SU-DHL-6 (cell line): ENCODE measurements around the gene GRM3.

Experiments used
- EZH2phosphoT487 ChIP-seq: fragments of 200-600 bp; sonication (generic), shearing (Covaris generic); conservative IDR thresholded peaks from 2 replicates; pipeline ENCODE4 v1.6.1; 2018; ENCODE audit warnings: mild to moderate bottlenecking, antibody characterized with exemption, low read length, moderate library complexity, mixed read lengths
- TF ChIP-seq, protein P1 (sequence below): fragments of 200-600 bp; sonication (generic); IDR thresholded peaks from one replicate; pipeline ENCODE4 v1.5.1; 2017; ENCODE audit warnings: antibody characterized with exemption, mild to moderate bottlenecking, low read length, moderate library complexity; ENCODE audit not compliant: insufficient read depth, poor library complexity, severe bottlenecking

DNA sequence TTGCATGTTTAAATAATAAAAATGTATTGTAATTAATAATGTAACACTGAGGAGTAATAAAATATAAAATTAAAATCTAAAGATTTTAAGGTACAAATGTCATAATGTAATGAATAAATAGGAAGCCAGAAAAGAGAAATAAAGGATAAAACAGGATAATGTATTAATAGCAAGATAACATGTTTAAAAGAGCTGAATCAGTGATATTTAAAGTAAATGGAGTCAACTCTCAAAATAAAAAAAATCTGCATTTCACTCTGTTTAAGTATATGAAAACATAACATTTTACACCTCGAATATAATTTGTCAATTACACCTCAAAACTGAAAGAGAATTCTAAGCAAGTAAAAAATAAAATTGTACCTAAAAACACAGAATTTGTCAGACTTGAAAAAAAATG lies 44.1 kb downstream of the GRM3 start:
- TF ChIP-seq, protein P1, sequence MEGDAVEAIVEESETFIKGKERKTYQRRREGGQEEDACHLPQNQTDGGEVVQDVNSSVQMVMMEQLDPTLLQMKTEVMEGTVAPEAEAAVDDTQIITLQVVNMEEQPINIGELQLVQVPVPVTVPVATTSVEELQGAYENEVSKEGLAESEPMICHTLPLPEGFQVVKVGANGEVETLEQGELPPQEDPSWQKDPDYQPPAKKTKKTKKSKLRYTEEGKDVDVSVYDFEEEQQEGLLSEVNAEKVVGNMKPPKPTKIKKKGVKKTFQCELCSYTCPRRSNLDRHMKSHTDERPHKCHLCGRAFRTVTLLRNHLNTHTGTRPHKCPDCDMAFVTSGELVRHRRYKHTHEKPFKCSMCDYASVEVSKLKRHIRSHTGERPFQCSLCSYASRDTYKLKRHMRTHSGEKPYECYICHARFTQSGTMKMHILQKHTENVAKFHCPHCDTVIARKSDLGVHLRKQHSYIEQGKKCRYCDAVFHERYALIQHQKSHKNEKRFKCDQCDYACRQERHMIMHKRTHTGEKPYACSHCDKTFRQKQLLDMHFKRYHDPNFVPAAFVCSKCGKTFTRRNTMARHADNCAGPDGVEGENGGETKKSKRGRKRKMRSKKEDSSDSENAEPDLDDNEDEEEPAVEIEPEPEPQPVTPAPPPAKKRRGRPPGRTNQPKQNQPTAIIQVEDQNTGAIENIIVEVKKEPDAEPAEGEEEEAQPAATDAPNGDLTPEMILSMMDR: no peak
- TF ChIP-seq EZH2phosphoT487: no peak
